Adrenal gland (tissue), 5 donors: ENCODE data around the gene SLC4A3.

Experiments
- POLR2A ChIP-seq, 2 donors: fragments of 450-650 bp; IDR thresholded peaks; one replicate each; pipeline ENCODE4 v1.6.1; 2017; ENCODE audit warnings: antibody characterized with exemption in 2 of 2, mild to moderate bottlenecking in 2 of 2, moderate library complexity in 1 of 2
- TF ChIP-seq, protein P1 (sequence below), 6 experiments: fragments of 450-650 bp in 4 of 6; fragments of 200-600 bp in 2 of 6; sonication (generic) in 1 of 6; IDR thresholded peaks; 1 replicate in 5 of 6; 2 replicates in 1 of 6; pipeline versions ENCODE4 v1.5.1 to v1.8.0; 2016 to 2021; ENCODE audit warnings: antibody characterized with exemption in 6 of 6, mild to moderate bottlenecking in 2 of 6, moderate library complexity in 1 of 6
- donor health status: DM: no; HTN: no; CAD: no.

DNA sequence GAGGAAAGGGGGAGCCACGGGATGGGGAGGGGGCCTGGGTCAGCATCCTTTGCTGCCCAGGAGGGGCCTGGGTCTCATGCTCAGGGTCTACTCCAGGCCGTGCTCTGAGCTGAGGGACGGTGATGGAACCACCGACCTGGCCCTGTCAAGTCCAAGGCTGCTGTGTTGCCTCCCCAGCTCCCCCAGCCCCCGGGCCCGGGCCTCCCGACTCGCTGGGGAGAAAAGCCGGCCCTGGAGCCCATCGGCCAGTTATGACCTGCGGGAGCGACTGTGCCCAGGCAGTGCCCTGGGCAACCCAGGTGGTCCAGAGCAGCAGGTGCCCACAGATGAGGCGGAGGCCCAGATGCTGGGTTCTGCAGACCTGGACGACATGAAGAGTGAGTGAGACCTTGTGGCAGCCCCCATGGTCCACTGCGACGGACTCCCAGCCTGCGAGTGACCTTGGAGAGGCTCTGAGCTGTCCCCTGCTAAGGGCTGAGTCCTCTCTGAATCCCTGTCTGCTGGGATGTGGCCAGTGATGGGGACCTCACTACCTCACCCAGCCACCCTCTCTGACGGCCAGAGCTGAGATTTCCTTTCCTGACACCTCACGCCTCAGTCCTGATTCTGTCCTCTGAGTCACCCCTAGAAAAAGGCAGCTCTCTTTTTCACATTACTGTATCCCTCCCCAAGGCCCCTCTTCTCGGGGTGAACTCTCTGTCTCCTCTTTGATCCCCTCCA lies 2.7 kb downstream of the SLC4A3 start:
- TF ChIP-seq, protein P1, sequence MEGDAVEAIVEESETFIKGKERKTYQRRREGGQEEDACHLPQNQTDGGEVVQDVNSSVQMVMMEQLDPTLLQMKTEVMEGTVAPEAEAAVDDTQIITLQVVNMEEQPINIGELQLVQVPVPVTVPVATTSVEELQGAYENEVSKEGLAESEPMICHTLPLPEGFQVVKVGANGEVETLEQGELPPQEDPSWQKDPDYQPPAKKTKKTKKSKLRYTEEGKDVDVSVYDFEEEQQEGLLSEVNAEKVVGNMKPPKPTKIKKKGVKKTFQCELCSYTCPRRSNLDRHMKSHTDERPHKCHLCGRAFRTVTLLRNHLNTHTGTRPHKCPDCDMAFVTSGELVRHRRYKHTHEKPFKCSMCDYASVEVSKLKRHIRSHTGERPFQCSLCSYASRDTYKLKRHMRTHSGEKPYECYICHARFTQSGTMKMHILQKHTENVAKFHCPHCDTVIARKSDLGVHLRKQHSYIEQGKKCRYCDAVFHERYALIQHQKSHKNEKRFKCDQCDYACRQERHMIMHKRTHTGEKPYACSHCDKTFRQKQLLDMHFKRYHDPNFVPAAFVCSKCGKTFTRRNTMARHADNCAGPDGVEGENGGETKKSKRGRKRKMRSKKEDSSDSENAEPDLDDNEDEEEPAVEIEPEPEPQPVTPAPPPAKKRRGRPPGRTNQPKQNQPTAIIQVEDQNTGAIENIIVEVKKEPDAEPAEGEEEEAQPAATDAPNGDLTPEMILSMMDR (IDR thresholded peaks at IDR 0.05), result no peak
- TF ChIP-seq POLR2A (IDR thresholded peaks at IDR 0.05), result no peak
